ENCODE measurements around the gene CREB1.

DNA sequence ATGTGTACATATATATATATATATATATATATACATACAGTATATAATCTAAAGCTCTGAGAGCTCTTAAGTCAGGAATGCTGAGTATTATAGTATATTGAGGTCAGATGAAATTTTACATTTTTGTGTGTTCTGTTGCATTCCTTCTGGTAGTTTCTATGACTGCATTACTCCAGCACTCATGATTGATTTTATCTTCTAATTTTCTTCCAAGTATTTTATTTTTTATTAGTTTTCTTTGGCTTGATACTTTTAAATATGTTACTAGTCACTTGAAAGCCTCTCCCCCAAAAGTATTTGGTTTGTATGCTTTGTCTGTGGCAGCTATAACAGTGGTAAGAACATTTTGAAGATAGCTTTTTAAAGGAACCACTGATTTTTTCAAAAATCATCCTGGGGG is 70.5 kb downstream of the CREB1 start:
- TF ChIP-seq, protein P1, sequence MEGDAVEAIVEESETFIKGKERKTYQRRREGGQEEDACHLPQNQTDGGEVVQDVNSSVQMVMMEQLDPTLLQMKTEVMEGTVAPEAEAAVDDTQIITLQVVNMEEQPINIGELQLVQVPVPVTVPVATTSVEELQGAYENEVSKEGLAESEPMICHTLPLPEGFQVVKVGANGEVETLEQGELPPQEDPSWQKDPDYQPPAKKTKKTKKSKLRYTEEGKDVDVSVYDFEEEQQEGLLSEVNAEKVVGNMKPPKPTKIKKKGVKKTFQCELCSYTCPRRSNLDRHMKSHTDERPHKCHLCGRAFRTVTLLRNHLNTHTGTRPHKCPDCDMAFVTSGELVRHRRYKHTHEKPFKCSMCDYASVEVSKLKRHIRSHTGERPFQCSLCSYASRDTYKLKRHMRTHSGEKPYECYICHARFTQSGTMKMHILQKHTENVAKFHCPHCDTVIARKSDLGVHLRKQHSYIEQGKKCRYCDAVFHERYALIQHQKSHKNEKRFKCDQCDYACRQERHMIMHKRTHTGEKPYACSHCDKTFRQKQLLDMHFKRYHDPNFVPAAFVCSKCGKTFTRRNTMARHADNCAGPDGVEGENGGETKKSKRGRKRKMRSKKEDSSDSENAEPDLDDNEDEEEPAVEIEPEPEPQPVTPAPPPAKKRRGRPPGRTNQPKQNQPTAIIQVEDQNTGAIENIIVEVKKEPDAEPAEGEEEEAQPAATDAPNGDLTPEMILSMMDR (IDR thresholded peaks at IDR 0.05) = no peak
- no peak for TF ChIP-seq POLR2A (IDR thresholded peaks at IDR 0.05; ENCODE audit: low read depth)
- TF ChIP-seq EP300 (IDR thresholded peaks at IDR 0.05) = no peak
